Embryonic facial prominence (tissue), 1 donor: ENCODE results near the gene C9orf40.

Experiments
- DNase-seq: peaks from one replicate; pipeline ENCODE4 v3.0.0-alpha.2; 2016; ENCODE audit errors: extremely low spot score

C9orf40 gene

DNA sequence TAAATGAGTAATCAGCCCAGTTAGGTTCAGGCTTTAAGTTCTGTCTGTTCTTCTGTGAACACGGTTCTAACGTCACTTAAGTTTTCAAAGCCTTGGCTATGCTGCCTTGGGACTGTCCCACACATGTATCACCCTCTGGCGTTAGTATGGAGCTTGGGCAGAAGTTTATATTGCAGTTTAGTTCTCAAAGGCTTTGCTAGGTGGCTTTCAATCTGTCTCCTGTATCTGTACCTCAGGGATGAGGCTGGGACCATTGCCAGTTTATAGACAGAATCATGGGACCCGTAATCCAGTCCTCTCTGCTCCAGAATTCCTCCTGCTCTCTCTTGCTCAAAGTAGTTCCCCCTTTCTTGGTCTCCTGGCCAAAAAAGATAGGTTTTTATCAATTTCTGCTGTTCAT, 12.1 kb downstream of the C9orf40 start:
- no peak for DNase-seq

DNA sequence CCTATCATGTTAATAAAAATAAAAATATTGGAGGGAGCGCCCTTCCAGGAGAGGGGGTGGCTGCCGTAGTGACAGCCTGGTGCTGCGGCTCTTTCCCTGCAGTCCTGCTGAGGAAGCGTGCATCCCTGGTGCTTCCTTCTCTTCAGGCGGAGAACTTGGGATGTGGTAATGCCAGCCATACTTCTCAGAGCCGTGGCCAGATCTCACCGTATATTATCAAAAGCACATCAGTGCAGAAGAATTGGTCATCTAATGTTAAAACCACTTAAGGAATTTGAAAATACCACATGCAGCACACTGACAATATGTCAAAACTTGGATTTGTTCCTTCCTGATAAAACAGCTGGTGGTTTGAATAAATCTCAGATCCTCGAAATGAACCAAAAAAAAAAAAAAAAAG, 17.7 kb downstream of the C9orf40 start:
- no peak for DNase-seq

DNA sequence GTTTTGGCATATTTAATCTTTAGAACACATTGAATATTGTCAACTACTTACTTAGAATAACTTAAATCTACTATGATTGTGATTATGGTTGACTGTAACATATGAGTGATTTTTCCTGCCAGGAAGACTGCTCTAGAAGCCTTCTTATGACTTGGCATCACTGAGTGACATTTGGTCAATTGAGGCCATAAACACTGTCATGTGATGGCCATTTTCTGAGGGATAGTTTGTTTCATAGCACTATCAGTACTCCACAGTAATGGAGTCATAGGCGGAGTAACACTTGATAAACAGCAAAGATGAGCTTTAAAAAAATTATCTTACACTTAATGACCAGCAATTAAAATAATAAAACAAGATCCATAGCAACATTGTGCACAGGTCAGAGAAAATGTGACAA, 31.0 kb downstream of the C9orf40 start:
- no peak for DNase-seq

DNA sequence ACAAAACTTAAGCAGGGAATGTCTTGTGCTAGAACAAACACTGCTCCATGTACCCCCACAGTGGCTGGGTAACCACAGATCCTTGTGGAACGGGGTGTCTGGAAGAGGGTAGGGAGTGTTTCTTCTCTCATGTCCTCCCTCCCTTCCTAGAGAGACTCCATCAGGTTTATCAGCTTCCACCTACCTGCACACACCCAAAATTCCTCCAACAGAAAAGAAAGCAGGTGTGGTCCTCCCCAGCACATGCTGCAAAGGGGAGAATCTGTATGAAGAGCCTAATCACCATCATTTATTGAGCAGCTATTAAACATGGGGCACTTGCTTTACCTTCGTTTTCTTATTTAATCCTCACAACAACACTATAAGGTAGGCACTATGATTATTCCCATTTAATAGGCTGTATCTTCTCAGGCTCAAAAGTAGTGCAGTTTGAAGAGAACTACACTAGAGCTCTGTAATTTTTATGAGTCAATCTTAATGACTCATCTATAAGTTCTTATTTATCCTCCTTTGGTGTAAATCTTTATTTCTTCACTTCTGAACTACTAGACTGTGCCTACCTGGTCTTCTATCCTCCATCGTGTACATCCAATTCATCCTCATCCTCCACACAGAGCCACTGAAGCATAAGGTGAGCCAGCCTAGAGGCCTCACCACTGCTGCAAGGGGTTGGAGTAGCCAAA, 31.6 kb downstream of the C9orf40 start:
- no peak for DNase-seq

DNA sequence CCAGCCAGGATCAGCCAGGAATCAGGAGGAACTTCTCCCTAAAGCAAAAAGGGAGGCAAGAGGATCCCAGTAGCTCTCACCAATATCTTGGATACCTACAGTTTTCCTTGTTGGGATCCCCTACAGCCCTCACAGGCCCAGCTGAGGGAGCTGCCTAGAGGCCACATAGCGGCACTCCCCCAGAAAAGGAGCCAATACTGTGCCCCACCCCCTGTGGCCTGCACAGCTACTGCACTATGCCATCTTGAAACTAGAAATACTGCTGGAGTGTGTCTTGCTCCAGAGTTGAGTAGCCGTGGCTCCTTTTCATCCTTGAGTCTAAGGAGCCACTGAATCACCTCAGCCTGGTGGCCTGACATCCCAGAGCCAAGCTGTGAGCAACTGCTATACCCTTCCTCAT, 42.7 kb downstream of the C9orf40 start:
- no peak for DNase-seq

DNA sequence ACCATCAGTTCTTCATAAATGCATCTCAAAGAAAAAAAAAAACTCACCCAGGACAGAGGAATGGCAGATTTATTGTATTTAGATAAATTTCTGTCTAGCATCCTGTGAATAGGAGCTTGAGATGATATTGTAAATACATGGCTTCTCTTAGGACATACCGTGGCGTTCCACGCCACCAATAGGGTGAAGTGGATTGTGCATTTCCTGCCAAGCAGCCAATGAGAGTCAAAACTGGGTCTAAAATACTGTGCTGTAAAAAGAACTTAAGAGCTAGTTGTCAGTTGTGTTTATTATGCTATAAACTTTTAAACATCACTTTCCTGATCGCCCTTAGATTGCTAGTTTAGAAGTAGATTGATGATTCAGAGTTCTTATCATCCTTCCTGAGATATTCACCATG, 44.0 kb downstream of the C9orf40 start:
- no peak for DNase-seq

DNA sequence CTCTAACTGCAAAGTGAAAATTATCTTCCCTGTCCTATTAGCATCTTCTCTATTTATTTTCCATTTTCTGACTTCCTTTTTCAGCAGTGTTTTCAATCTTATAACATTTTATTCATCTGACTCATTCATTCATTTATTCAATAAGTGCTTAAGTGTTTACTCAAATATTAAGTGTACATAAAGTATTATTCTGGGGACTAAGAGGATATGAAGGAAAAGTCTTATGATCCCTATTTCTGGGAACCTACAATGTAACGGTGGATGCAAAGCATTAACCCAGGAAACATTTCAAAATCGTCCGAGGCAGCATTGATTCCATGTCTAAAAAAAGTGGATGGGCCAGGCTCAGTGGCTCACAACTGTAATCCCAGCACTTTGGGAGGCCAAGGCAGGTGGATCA, 45.6 kb downstream of the C9orf40 start:
- DNase-seq: no peak

DNA sequence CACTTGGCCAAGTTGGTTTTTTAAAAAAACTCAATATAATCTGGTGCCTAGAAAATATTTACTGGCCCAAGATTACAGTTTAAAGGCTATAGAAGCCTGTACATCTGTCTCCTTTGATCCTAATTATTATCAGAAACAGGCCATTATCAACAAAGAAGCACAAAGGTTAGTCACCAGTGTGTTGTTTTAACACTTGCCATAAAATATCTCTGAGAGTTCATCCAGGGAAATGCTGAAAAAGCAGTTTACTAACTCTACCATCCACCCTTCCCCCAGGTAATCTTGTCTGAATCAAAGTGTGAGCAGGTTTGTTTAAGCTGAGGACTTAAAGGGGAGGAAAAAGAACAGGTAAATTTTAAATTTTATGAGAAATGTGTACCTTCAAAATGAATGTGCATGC, 51.7 kb downstream of the C9orf40 start:
- no peak for DNase-seq
